ENCODE data around the gene HOXC9.

HOXC9 gene

DNA sequence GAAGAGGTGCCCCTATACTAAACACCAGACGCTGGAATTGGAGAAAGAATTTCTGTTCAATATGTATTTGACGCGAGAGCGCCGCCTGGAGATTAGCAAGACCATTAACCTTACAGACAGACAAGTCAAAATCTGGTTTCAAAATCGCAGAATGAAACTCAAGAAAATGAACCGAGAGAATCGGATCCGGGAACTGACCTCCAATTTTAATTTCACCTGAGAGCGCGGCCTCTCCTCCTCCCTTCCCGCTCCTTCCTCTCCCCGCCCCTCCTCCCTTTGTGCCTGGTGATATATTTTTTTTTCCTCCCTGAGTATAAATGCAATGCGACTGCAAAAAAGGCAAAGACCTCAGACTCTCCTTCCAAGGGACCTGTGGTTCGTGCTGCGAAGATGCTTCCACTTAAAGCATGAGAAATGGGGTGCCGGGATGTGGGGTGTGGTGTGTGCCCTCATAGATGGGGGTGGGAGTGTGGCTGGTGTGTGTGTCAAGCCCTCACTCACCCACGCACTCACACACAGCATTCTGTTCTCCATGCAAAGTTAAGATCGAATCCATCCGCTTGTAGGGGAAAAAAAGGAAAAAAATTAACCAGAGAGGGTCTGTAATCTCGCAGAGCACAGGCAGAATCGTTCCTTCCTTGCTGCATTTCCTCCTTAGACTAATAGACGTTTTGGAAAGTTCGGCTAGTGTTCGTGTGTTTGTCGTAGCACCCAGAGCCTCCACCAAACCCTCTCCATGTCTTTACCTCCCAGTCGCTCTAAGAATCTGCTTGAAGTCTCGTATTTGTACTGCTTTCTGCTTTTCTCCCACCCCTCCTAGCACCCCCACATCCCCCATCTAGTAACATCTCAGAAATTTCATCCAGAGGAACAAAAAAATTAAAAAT is 10.5 kb upstream of the HOXC9 start:
- no peak for ATAC-seq

DNA sequence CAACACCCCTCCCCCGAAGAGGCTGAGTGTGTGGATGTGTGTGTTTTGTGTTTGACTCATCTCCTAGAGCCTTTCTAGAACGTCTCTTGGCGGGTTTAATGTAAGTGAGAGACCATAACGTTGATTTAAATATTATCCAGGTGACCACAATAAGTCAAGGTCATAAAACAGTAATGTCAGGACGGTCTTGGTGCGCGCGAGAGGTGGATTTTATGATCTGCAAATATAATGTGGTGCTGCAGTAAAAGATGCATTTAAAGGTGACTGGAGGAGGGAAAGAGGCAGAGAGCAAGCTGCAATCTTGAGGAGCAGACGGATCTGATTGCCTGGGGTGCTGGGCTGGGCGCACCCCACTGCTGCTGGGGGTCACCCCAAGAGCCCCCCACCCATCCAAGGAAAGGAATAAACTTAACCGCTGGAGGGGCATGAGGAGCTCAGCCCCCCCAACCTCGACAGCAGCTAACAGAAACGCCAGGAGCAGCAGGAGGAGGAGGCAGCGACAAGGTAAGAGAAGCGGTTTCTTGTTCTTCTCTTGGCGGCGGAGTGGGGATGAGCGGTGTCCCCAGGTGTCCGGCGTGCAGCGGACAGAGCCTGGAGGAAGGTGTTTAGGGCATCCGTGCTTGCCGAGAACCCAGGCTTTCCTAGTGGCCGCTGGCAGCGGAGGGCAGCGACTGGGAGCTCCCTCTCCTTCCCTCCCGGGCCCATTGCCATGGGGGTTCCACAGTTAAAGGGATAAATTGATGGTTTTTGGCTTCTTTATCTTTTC is 9.5 kb upstream of the HOXC9 start:
- ATAC-seq, result no peak

DNA sequence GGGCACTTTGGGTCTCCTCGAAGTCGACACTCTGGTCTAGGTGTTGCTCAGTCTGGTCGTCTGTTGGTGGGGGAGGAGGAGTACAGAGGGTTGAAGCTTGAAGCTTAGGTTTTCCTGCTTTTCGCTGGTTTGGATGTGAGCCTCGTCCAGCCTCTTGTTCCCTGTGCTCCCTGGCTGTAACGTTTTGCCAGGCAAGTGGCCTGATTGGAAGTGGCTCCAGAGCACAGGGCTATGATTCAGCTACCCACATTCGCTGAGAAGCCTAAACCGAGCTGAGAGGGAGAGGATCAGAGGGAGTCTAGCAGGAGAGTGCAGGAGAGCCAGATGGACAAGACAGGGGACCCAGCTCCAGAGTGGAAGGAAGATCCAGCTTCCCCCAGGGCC is 8.9 kb upstream of the HOXC9 start:
- ATAC-seq, result no peak

DNA sequence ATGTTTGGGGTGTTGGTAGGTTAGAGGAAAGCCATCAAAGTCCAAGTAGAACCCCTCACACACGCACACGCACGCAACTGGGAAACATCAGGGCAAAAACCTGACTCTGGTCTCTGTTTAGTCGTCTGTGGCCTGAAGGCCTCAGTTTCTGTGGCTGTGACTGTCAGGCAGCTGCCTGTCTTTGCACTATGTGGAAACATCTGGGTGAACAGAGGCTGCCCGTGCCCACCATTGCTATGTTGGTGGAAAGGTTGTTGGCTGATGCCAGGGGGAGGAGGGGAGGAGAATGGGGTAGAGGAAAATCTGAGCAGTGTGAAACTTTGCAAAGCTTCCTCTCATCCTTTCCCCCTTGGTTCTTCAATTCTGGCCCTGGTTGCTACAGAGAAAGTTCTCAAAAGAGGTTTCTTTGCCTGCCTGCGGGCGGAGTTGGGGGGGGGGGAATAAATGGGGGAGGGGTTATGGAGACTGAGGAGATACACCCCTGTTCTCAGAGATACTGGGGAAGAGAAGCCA is 7.5 kb upstream of the HOXC9 start:
- no peak for ATAC-seq

DNA sequence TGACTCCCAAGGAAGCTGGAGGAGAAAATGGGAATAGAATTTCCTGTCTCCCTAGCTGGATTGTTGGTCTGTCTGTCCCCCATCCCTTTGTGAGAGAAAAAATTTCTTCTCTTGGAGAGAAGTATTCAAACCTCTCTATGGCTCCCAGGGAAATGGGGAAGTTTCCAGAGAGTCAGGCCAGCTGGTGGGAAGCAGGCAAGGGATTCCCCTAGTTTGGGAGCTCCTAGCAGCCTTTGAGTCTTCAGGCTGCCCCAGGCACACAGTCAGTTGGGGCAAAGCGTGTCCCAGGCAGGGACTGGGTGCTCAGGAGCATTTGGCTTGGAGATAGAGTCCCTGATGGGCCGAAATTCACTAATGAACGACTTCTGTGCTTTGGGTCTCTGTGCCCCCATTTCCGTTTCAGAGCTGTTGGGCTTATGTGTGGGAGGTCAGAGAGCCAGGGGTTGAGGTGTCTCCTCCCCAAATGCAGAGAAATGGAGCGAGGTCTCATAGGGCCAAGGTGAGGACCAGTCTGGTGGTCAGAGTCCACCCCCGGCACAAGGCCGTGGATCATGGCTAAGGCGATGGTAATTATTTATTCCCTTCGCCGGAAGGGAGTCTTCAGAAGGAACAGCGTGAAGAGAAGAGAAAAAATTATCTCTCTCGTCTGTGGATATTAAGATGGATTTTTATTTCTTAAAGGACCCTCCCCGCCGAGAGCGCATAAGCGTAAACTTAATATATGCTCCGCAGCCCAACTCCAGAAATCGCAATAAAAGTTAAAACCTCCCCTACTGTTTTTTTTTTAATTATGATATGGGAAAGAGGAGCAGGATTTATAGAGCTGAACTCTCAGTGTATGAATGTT is 6.6 kb upstream of the HOXC9 start:
- no peak for ATAC-seq

DNA sequence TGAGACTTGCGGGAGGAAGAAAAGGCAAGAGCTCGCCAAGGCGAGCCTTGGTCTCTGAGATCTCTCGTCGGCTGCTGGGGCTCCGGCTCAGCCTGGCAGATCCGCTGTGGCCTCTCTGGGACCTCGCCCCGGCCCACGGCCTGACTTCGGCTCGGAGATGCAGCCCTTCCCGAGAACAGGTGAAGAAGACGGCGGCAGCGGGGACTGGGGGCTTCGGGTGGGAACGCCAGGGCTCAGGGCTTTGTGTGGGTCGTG is 6.0 kb upstream of the HOXC9 start:
- ATAC-seq, result no peak

DNA sequence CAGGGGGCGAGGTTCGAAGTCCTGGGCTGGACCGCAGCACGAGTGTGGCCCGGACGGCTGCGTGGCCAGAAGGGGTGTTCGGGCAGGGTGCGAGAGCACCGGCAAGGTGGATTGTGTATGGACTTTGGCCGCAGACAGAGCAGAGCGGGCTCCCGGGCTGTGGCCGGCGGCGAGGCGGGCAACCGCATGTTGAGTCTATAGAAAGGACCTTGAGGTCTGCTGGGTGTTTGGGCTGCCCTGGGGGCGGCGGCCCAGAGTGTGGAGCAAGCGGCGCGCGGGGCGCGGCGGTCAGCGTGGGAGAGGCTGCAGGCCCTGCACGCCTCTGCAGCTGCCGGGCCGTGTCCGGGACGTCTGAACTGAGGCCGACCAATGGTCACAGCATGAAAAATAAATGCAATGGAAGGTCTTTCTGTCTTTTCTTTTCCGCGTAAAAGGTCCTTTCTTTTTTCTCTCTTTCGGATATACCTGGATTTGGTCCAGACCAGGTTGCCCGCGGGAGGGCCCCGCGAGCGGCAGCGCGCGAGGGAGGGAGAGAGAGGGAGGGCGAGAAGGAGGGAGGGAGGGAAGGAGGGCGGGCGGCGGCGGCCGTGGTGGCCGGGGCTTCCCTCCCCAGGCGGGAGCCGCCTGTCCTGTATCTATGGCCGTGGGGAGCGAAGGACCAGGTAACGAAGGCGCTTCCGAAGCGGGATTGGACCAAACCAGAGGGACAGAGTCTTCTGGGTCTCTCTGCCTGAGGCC is 5.5 kb upstream of the HOXC9 start:
- no peak for ATAC-seq

DNA sequence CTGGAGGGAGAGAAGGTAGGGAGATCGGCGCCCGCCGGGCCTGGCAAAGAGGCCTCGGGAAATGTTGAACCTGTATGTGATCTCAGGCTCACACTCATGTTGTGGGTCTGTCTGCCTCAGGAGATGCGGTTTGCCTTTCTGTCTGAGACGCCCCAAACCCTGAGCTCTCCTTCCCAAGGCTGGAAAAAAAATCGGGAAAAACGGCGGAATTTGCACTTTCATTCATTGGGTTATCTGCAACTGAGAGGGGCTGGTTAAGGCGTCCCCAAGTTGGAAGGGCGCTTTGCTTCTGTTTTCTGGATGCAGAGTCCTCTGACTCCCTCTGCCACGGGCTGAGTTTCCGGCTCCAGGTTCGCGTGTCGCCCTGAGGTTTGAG is 5.0 kb upstream of the HOXC9 start:
- peak in 1 of 2 donors; percentile 15 for ATAC-seq

DNA sequence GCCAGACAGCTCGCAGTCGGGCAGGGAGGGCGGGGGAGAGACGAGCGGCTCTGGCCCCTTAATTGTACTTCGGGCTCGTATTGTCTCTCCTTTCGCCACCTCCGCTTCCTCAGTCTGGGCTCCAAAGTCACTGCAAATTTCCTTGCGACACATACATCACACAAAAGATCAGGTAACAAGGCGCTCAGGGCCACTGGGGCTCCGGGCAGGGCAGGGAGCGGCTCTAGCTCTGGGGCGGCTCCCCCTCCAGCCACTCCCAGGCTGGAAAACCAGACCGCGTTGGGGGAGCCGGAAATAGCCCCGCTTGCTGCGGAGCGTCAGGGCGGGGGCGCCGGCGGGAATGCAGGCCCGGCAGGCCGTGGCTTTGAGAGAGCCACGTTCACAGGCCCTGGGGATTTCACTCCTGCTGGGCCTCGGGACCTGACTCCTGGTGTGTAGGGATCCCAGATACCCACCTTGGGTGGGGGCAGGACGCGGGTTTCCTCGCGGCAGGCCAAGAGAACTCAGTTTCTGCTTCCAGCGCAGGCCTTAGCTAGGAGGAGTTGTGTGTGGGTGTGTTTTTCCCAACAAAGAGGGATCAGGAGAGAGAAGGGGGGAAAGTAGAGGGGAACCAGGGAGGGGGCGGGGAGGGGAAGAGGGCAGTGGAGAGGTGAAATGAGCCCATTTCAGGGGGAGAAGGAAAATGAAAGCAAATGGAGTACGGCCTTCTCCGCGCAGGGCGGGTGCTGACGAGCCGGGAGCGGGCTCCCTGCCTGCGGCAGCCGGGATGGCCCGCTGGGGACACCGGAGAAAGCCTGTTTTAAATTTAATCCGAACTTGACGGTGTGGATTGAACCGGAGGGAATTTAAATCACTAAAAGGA is 4.4 kb upstream of the HOXC9 start:
- ATAC-seq, result peak in 1 of 2 donors; percentile 57

DNA sequence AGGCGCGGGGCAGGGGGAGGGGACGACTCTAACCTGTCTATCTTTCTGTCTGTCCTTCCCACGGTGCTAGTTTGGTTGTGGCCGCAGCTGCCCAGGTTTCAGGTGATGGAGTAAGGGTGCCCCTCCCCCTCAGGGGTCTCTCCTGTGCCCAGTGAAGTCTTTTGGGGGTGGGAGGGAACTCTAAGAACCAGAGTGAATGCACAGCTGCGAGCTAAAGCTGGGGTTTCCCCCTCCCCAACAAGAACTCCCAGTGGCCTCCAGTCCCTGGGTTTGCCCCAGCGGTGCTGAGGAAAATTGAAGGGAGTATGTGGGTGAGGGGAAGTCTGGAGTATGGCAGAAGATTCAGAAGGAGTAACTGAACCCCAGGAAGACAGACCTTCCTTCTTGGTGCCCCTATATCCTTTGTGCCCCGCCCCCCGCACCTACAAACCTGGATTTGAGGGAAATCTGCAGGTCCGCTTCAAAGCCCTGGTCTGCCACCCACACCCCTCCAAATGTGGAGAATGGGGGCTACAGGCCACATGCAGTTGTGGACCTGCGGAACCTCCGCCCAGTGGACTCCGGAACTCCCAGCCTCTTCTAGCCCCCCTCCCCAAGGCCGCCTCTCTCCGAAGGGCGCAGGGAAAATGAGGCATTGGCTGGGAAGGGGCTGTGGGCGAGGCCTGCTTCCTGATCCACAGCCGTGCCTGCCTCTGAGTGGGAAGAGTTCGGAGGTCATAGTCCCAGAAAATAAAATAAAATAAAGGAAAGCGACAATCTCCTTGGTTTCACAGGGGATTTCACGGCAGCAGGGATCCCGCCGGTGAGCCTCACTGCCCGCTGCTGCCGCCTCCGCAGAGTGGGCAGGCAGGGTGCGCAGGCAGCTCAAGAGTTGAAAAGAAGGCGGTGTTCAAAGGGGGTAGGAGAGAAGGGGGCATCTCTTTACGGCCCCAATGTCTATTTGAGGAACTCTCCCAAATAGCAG is 3.4 kb upstream of the HOXC9 start:
- ATAC-seq, result no peak

DNA sequence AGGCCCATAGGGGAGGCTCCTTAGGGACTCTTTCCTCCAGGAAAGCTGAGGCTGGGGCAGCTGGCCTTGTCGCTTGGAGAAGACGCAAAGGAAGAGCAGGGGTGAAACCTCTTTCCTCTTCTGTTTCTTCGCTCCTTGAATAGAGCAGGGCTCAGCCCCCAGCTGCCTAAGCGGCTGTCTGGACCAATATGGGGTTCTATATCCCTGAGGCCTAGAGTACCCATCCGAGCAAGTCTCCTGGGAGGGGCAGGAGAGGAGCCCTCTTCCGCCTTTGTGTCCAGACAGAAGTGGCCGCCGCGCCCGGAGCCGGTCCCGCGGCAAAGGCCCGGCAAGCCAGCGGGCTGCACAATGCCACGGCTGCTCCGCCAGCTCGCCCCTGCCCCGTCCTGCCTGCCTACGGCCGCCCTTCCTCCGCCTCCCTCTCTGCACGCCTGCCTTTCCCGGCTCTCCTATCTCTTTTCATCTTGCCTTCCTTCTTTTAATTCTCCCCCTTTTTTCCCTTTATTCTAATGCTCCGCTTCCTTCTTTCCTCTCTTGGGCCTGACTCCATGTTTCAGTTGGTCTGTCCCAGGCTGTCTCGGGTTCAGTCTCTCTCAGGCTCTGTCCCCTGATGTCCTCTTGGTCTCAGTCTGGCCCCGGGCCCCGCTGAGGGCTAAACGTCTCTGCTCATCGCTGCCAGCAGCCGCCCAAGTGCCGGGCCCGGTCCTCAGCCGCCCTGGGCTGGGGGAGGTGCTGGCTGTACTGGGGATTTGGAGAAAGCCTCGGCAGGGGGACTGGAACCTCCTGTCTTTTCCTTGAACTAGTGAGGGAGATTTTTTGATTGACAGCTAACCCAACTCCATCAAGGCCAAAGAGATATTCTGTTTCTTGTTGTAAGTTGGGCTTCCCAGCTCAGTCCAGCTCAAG is 2.5 kb upstream of the HOXC9 start:
- ATAC-seq, result no peak

DNA sequence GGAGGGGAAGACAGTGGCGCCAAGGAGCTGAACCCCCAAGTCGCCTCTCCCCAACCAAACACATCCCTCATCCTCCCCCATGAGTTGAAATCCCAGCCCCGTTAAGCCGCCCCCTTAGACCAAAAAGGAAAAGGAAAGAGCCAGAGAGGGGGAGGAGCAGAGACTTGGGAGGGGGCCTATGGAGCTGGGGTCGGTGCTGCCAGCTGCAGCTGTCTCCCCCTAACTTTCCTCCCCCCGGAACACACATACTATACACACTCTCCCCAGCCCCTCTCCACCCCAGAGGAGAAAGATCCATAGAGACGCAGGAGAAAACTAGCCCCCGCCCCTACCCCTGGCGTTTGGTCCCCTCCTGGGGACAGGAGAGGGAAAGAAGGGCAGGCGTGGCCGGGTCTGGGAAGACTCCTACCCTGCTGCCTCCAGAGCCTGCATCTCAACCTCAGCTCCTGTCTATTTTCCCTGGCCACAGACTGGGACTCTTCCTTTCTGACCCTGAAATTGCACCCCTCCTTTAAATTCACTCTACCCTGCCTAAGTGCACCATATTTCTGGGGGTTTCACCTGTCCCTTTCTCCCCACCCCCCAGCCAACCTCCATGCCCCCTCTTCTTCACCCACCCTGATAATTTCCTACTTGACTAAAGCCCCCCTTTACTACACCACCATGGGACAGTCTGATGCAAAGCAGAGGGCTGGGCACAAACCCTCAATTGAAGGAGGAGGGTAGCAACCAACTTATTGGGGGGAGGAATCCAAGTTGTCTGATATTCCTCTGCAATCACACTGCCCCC is 1.7 kb upstream of the HOXC9 start:
- no peak for ATAC-seq

DNA sequence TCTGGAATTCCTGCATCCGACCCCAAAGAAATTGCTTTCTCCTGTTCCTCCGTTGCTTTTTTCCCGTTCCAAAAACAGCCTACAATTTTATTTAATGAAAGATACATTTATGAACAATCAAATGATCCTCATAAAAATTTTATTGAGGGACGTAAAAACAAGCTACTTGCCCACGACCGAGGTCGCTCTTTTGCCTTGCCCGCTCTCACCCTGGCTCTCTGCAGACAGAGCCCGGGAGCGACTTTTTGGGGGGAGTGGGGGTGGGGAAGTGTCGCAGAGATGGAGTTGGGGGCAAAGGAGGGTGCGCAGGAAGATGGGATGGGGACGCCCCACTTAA is 1.1 kb upstream of the HOXC9 start:
- no peak for ATAC-seq

DNA sequence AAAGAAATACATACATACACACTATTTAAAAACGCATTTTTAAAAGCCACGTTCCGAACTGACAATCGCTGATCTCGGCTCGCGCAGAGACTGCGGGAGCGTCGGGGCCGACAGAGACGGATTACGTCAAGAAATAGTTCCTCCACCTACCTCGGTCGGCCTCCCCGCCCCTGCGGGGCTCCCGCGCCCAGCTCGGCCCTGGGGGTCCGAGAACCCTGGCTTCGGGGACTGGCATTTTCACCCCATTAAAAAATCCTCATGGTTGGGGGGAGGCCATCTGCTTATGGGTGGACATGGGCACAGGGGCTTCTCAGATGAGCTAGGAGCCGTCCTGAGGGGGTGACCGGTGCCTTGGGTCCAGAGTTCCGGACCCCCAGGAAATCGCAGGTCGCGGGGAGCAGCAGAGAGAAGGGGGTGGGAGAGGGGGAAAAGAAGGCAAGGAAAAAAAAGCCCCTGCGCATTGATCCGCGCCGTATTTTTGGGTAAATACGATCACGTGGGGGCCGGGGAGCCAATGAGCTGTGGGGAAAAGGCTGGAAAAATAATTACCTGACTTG is 324 bp upstream of the HOXC9 start:
- ATAC-seq, result no peak

DNA sequence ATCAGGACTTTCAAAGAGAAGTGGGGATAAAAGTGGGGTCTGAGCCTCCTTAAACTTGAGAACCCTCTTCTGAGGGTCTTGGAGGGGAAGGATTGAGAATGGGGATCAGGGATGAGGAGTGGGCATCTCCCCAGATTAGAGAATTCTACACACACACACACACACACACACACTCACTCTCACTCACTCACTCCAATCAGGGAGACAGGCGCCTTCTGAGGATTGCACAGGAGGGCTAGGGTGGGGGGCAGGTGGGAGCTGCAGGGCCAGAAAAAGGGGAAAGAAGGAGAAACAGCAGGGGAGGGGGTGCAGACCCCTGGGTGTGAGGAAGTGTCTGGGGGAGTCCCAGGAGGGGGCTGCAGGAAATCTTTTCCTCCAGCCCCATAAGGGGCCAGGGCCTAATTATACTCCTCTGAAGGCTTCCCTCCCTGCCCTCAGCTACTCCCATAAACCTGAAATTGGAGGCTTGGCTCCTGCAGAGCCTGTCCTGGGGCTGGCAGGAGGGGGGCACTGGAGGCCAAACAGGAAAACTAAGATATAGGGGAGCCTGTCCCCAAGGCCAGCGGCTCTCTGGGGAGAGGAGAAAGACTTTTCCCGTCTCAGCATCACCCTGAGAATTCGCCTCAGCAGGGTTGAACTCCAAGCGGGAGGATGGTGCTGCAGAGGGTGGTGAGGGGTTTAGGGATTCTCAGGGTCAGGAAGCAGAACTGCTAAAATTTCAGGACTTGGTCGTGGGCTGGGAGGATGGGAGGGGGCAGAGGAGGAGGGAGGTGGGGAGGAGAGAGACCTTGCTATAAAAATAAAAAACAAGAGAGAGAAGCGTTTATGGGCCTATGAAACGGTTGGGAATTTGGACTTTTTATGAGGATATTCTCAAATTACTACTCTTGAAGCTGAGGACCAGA is 1.6 kb downstream of the HOXC9 start:
- ATAC-seq, result no peak

DNA sequence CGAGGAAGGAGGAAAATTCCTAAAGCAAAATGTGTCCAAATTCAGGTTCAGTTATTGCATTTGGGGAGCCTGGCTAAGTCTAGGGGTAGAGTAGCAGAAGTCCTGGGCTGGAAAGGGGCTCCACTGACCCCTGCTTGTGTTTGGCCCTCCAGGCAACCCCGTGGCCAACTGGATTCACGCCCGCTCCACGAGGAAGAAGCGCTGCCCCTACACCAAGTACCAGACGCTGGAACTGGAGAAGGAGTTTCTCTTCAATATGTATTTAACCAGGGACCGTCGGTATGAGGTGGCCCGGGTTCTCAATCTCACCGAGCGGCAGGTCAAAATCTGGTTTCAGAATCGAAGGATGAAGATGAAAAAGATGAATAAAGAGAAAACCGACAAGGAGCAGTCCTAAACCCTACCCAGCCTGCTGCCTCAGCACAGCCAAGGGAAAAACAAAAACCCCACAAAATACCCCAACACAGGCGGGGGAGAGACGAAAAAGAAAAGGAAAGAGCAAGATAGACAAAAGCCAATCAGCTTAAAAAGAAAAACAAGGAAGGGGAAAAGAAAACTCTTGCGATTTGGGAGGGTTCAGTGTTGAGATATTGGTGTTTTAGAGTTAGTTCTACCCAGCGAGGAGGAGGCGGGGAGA is 2.4 kb downstream of the HOXC9 start:
- ATAC-seq, result no peak
